Astrocyte of the cerebellum (primary cell): ENCODE data around the gene CNBD2.

Experiments
- DNase-seq: peaks from one replicate; pipeline ENCODE4 v3.0.0-alpha.2; 2011; ENCODE audit warnings: low read depth
- H3K4me3 ChIP-seq: 2 replicates; pipeline ENCODE4 v1.5.1; 2011; ENCODE audit warnings: mild to moderate bottlenecking, low read depth, low read length, moderate library complexity
- CTCF ChIP-seq: IDR thresholded peaks from 2 replicates; pipeline ENCODE4 v1.5.1; 2012; ENCODE audit warnings: low read length, low read depth, moderate library complexity, mild to moderate bottlenecking; ENCODE audit errors: missing control alignments
- in situ Hi-C: cut with HindIII; loops from 2 replicates; pipeline ENCODE4 v1.10.0; 2017; ENCODE audit warnings: low sequenced_read_pairs

Gene CNBD2

GRCh38 chr20:36002855-36003254, 34.5 kb downstream of the CNBD2 start:
- H3K4me3 ChIP-seq: no peak overlapping the region
- no peak for TF ChIP-seq CTCF
- in situ Hi-C loops: no loop called here
- no peak for DNase-seq

- in situ Hi-C loops: no loop called here
- DNase-seq: no peak
- no peak overlapping the region for H3K4me3 ChIP-seq
- TF ChIP-seq CTCF: no peak
Observed at GRCh38 chr20:36004045-36004444, 35.7 kb downstream of the CNBD2 start.

GRCh38 chr20:36008461-36009035, 40.2 kb downstream of the CNBD2 start:
- no peak for TF ChIP-seq CTCF

GRCh38 chr20:36010076-36010475, 41.7 kb downstream of the CNBD2 start:
- in situ Hi-C loops: no loop called here
- H3K4me3 ChIP-seq: no peak overlapping the region
- no peak for TF ChIP-seq CTCF
- no peak for DNase-seq

More at GRCh38 chr20:36008461-36009035, 40.2 kb downstream of the CNBD2 start:
- no peak for DNase-seq
- H3K4me3 ChIP-seq: no peak overlapping the region
- in situ Hi-C loops: no loop called here

GRCh38 chr20:36010825-36011224, 42.4 kb downstream of the CNBD2 start:
- no peak overlapping the region for H3K4me3 ChIP-seq
- no peak for DNase-seq
- TF ChIP-seq CTCF: no peak
- in situ Hi-C loops: no loop called here

- TF ChIP-seq CTCF: no peak
- in situ Hi-C loops: no loop called here
- H3K4me3 ChIP-seq: no peak overlapping the region
- no peak for DNase-seq
Observed at GRCh38 chr20:36015806-36016403, 47.5 kb downstream of the CNBD2 start.
